Esophagus muscularis mucosa (tissue), 3 donors: ENCODE measurements around the gene LRSAM1.

Source experiments
- POLR2AphosphoS5 ChIP-seq, 2 donors: sonication (generic); formaldehyde crosslinking; IDR thresholded peaks; one replicate each; pipeline ENCODE4 v1.6.1; 2017; ENCODE audit warnings: antibody characterized with exemption in 2 of 2
- TF ChIP-seq, protein P1 (sequence below), 3 experiments: fragments of 200-600 bp in 2 of 3; fragments of 450-650 bp in 1 of 3; sonication (generic) in 2 of 3; IDR thresholded peaks; one replicate each; pipeline ENCODE4 v1.5.1; 2017 to 2019; ENCODE audit warnings: antibody characterized with exemption in 3 of 3, mild to moderate bottlenecking in 2 of 3, moderate library complexity in 1 of 3

DNA sequence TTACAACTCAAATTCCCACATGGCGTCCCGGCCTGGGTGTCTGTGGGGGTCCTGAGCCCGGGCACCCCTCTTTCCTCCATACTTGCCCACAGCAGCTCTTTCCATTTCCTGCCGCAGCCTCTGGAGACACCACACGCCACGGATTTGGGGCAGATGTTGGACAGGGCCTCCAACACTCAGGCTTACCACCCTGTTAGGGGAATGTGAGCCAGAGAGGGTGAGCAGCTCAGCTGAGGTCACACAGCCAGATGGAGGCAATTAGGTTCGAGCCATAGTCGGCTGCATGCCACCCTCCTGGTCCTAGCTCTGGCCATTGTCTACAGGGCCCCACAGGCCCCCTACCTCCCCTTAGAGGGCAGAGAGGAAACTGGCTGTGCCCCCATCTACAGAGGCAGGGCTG, 85.2 kb downstream of the LRSAM1 start:
- TF ChIP-seq, protein P1, sequence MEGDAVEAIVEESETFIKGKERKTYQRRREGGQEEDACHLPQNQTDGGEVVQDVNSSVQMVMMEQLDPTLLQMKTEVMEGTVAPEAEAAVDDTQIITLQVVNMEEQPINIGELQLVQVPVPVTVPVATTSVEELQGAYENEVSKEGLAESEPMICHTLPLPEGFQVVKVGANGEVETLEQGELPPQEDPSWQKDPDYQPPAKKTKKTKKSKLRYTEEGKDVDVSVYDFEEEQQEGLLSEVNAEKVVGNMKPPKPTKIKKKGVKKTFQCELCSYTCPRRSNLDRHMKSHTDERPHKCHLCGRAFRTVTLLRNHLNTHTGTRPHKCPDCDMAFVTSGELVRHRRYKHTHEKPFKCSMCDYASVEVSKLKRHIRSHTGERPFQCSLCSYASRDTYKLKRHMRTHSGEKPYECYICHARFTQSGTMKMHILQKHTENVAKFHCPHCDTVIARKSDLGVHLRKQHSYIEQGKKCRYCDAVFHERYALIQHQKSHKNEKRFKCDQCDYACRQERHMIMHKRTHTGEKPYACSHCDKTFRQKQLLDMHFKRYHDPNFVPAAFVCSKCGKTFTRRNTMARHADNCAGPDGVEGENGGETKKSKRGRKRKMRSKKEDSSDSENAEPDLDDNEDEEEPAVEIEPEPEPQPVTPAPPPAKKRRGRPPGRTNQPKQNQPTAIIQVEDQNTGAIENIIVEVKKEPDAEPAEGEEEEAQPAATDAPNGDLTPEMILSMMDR (IDR thresholded peaks at IDR 0.05): no peak
- TF ChIP-seq POLR2AphosphoS5 (IDR thresholded peaks at IDR 0.05): no peak
